Measurements from ENCODE around the gene NSFL1C. TPM values are rescaled to one million over a fixed set of nuclear protein-coding genes. Genes with fewer than 3 reads are reported as not detected.

Gene NSFL1C
- total RNA-seq, 1 experiment from 2014 or later = 151 TPM

GRCh38 chr20:1486566-1486965 is 19.9 kb upstream of the NSFL1C start:
- CTCF ChIA-PET = interaction anchor here (0.5 to 0.8 kb wide), 4 partner anchors 10 to 290 kb away, joined by 3 to 6 read pairs (median 3); no protein-coding TSS in a partner anchor
- POLR2A ChIA-PET = interaction anchor here (0.6 kb wide), 1 partner anchor 13 kb away, joined by 3 read pairs; no protein-coding TSS in a partner anchor
- ATAC-seq (no peak), DNase-seq (ENCODE audit: low read depth, low spot score) (no peak)
- intact Hi-C loops (cut with micrococcal nuclease; ENCODE audit: unreplicated experiment) = no loop called here
- Histone ChIP-seq H3K9me3 (ENCODE audit: control insufficient read depth, insufficient read depth, low read depth, low read length) (no peaks in the 10 kb centered on the region), H3K27me3 (ENCODE audit: control insufficient read depth, insufficient read depth, low read length) (peaks cover 29% of the 10 kb centered on the region), H3K27ac (ENCODE audit: low read length) (no peak overlapping the region), H3K4me1 (ENCODE audit: control insufficient read depth, insufficient read depth, low read length) (no peaks in the 10 kb centered on the region), H3K36me3 (ENCODE audit: control insufficient read depth, insufficient read depth, low read length) (no peaks in the 10 kb centered on the region), H3K4me3 (ENCODE audit: low read depth in 2 of 2, low read length in 2 of 2) (no peak overlapping the region)
- no TSS peak for BruUV-seq (replicated peaks)
- no peak for TF ChIP-seq POLR2AphosphoS5 (IDR thresholded peaks at IDR 0.05; ENCODE audit: low read depth, low read length)
- no peak for TF ChIP-seq CTCF (IDR thresholded peaks at IDR 0.05)
- TF ChIP-seq REST (IDR thresholded peaks at IDR 0.05; ENCODE audit: insufficient read depth in 1 of 2, low read depth in 2 of 2, low read length in 1 of 2) = no peak
- no peak for TF ChIP-seq SIN3A (IDR thresholded peaks at IDR 0.05; ENCODE audit: borderline replicate concordance, insufficient read depth, low read depth, low read length)
- no peak for TF ChIP-seq TCF7L2 (IDR thresholded peaks at IDR 0.05; ENCODE audit: low read depth, low read length)
- in situ Hi-C loops (cut with HindIII; ENCODE audit: low pct_unique_long_range_greater_than_20kb, low sequenced_read_pairs) = no loop called here

- H3K4me3 ChIP-seq (ENCODE audit: low read depth in 2 of 2, low read length in 2 of 2) = no peak overlapping the region
- peaks cover 29% of the 10 kb centered on the region for H3K27me3 ChIP-seq (ENCODE audit: control insufficient read depth, insufficient read depth, low read length)
- no TSS peak for BruUV-seq (replicated peaks)
- POLR2A ChIA-PET = no interaction called here
- no peaks in the 10 kb centered on the region for H3K36me3 ChIP-seq (ENCODE audit: control insufficient read depth, insufficient read depth, low read length)
- in situ Hi-C loops (cut with HindIII; ENCODE audit: low pct_unique_long_range_greater_than_20kb, low sequenced_read_pairs) = no loop called here
- TF ChIP-seq POLR2AphosphoS5 (IDR thresholded peaks at IDR 0.05; ENCODE audit: low read depth, low read length) (no peak), SIN3A (IDR thresholded peaks at IDR 0.05; ENCODE audit: borderline replicate concordance, insufficient read depth, low read depth, low read length) (no peak), TCF7L2 (IDR thresholded peaks at IDR 0.05; ENCODE audit: low read depth, low read length) (no peak), CTCF (IDR thresholded peaks at IDR 0.05) (no peak), REST (IDR thresholded peaks at IDR 0.05; ENCODE audit: insufficient read depth in 1 of 2, low read depth in 2 of 2, low read length in 1 of 2) (no peak)
- H3K27ac ChIP-seq (ENCODE audit: low read length) = no peak overlapping the region
- no peak for ATAC-seq
- intact Hi-C loops (cut with micrococcal nuclease; ENCODE audit: unreplicated experiment) = no loop called here
- H3K9me3 ChIP-seq (ENCODE audit: control insufficient read depth, insufficient read depth, low read depth, low read length) = no peaks in the 10 kb centered on the region
- no peaks in the 10 kb centered on the region for H3K4me1 ChIP-seq (ENCODE audit: control insufficient read depth, insufficient read depth, low read length)
- no peak for DNase-seq (ENCODE audit: low read depth, low spot score)
- CTCF ChIA-PET = no interaction called here
These were observed 17.9 kb upstream of the NSFL1C start for GRCh38 chr20:1484438-1485116.

Data from Panc1 (cell line).